OCI-LY7 (cell line): ENCODE results near the gene TMTC1. TPM values are rescaled to one million over a fixed set of nuclear protein-coding genes. Genes with fewer than 3 reads are reported as not detected.

Source experiments
- BruUV-seq: library from RNA; stranded (reverse); fragments of 400-500 nt; replicated peaks from 2 replicates; lab custom pipeline; 2021; lab: Mats Ljungman, UMichigan
- CTCF ChIA-PET: fragments of 300-600 bp; sonication (Branson Sonifier 250); formaldehyde crosslinking; loops from one replicate; lab custom pipeline; 2022; ENCODE audit warnings: antibody characterized with exemption; ENCODE audit not compliant: unreplicated experiment; lab: Charles Lee
- POLR2A ChIA-PET: fragments of 300-600 bp; sonication (Branson Sonifier 250); formaldehyde crosslinking; loops from one replicate; lab custom pipeline; 2022; ENCODE audit warnings: antibody characterized with exemption; lab: Charles Lee
- DNase-seq: peaks from one replicate; pipeline ENCODE4 v3.0.0-alpha.2; 2015; ENCODE audit warnings: low spot score
- H2AFZ ChIP-seq: fragments of 200-600 bp; sonication (generic), shearing (Covaris generic); 2 replicates; pipeline ENCODE4 v1.6.1; 2014; ENCODE audit warnings: mild to moderate bottlenecking, antibody characterized with exemption, low read length, moderate library complexity
- H3K27ac ChIP-seq: fragments of 200-600 bp; sonication (generic); 2 replicates; pipeline ENCODE4 v1.5.1; 2014; ENCODE audit warnings: mixed run types, low read depth, mild to moderate bottlenecking, moderate library complexity, low read length, inconsistent platforms; ENCODE audit not compliant: poor library complexity, severe bottlenecking
- H3K36me3 ChIP-seq: fragments of 200-600 bp; sonication (generic); 2 replicates; pipeline ENCODE4 v1.6.1; 2014; ENCODE audit warnings: mild to moderate bottlenecking, antibody characterized with exemption, low read length, moderate library complexity, mixed read lengths; ENCODE audit not compliant: insufficient read depth
- H3K4me1 ChIP-seq: fragments of 200-600 bp; sonication (generic); 2 replicates; pipeline ENCODE4 v1.5.1; 2014; ENCODE audit warnings: mild to moderate bottlenecking, low read length; ENCODE audit not compliant: insufficient read depth, poor library complexity, severe bottlenecking
- H3K4me2 ChIP-seq: fragments of 200-600 bp; sonication (generic); 2 replicates; pipeline ENCODE4 v1.6.1; 2014; ENCODE audit warnings: mild to moderate bottlenecking, low read length
- H3K4me3 ChIP-seq: fragments of 200-600 bp; sonication (generic); 2 replicates; pipeline ENCODE4 v1.5.1; 2014; ENCODE audit warnings: mild to moderate bottlenecking, low read depth, low read length; ENCODE audit not compliant: poor library complexity, severe bottlenecking
- H3K79me2 ChIP-seq: fragments of 200-600 bp; sonication (generic); 2 replicates; pipeline ENCODE4 v1.6.1; 2016; ENCODE audit warnings: low read depth, mild to moderate bottlenecking, low read length, moderate library complexity, mixed read lengths; ENCODE audit not compliant: insufficient read depth
- H3K9me2 ChIP-seq: fragments of 200-600 bp; sonication (generic); 2 replicates; pipeline ENCODE4 v1.6.1; 2016; ENCODE audit warnings: mild to moderate bottlenecking, low read length, mixed read lengths; ENCODE audit not compliant: insufficient read depth
- H3K9me3 ChIP-seq: fragments of 200-600 bp; sonication (generic); 2 replicates; pipeline ENCODE4 v1.6.1; 2014; ENCODE audit warnings: mild to moderate bottlenecking, mixed run types, low read length, mixed read lengths
- H4K20me1 ChIP-seq: fragments of 200-600 bp; sonication (generic); 2 replicates; pipeline ENCODE4 v1.6.1; 2014; ENCODE audit warnings: mild to moderate bottlenecking, antibody characterized with exemption, low read length, moderate library complexity, mixed read lengths; ENCODE audit not compliant: insufficient read depth
- CTCF ChIP-seq: fragments of 200-600 bp; sonication (generic); conservative IDR thresholded peaks from 2 replicates; pipeline ENCODE4 v1.5.1; 2014; ENCODE audit warnings: mild to moderate bottlenecking, antibody characterized with exemption, low read length, moderate library complexity, mixed read lengths
- EZH2phosphoT487 ChIP-seq: fragments of 200-600 bp; sonication (generic); IDR thresholded peaks from 2 replicates; pipeline ENCODE4 v1.6.1; 2018; ENCODE audit warnings: low read depth, borderline replicate concordance, mild to moderate bottlenecking, mixed run types, antibody characterized with exemption, low read length, moderate library complexity, mixed read lengths
- intact Hi-C: fragments of 100-400 bp; cut with micrococcal nuclease; formaldehyde crosslinking; loops from one replicate; pipeline ENCODE4 v1.10.0; 2022; ENCODE audit not compliant: unreplicated experiment
- total RNA-seq, 2 experiments: library from RNA; depleted of rRNA in 1 of 2; stranded (reverse); fragments of >200 nt in 1 of 2; shearing (Covaris generic) in 1 of 2; gene quantifications; 2 replicates each; pipeline ENCODE4 v1.2.3, GENCODE V29; 2014 to 2022

Gene TMTC1
- total RNA-seq, 2 experiments from 2014 or later, result not detected

- H4K20me1 ChIP-seq, result no peaks in the 10 kb centered on the region
- ChIA-PET CTCF (no interaction called here), POLR2A (no interaction called here)
- TF ChIP-seq CTCF (no peak), EZH2phosphoT487 (no peak)
- H3K4me2 ChIP-seq, result no peak overlapping the region
- H3K36me3 ChIP-seq, result no peaks in the 10 kb centered on the region
- H3K27ac ChIP-seq, result no peak overlapping the region
- no peaks in the 10 kb centered on the region for H3K9me3 ChIP-seq
- no peak overlapping the region for H3K4me3 ChIP-seq
- no peak for DNase-seq
- no peaks in the 10 kb centered on the region for H3K9me2 ChIP-seq
- BruUV-seq, result no TSS peak
- intact Hi-C loops, result no loop called here
- H3K4me1 ChIP-seq, result no peaks in the 10 kb centered on the region
- H2AFZ ChIP-seq, result no peak overlapping the region
- no peaks in the 10 kb centered on the region for H3K79me2 ChIP-seq
Measured at GRCh38 chr12:29534935-29535334, 248.8 kb downstream of the TMTC1 start.

GRCh38 chr12:29533815-29534489 lies 249.8 kb downstream of the TMTC1 start:
- no peak overlapping the region for H3K4me2 ChIP-seq
- no peaks in the 10 kb centered on the region for H3K79me2 ChIP-seq
- no peak overlapping the region for H2AFZ ChIP-seq
- H3K27ac ChIP-seq, result no peak overlapping the region
- intact Hi-C loops, result no loop called here
- ChIA-PET POLR2A (interaction anchor here (0.6 kb wide), 1 partner anchor 1242 kb away, joined by 3 read pairs; no protein-coding TSS in a partner anchor), CTCF (no interaction called here)
- no peaks in the 10 kb centered on the region for H3K9me3 ChIP-seq
- H3K4me3 ChIP-seq, result no peak overlapping the region
- no peaks in the 10 kb centered on the region for H3K9me2 ChIP-seq
- TF ChIP-seq CTCF (no peak), EZH2phosphoT487 (no peak)
- DNase-seq, result no peak
- H3K4me1 ChIP-seq, result no peaks in the 10 kb centered on the region
- no peaks in the 10 kb centered on the region for H4K20me1 ChIP-seq
- no peaks in the 10 kb centered on the region for H3K36me3 ChIP-seq
- BruUV-seq, result no TSS peak

- H2AFZ ChIP-seq, result no peak overlapping the region
- H3K9me2 ChIP-seq, result no peaks in the 10 kb centered on the region
- no peak for TF ChIP-seq EZH2phosphoT487
- no peak for TF ChIP-seq CTCF
- no peak overlapping the region for H3K4me2 ChIP-seq
- DNase-seq, result no peak
- H3K9me3 ChIP-seq, result no peaks in the 10 kb centered on the region
- BruUV-seq, result no TSS peak
- H3K36me3 ChIP-seq, result no peaks in the 10 kb centered on the region
- no peak overlapping the region for H3K4me3 ChIP-seq
- H3K27ac ChIP-seq, result no peak overlapping the region
- H4K20me1 ChIP-seq, result no peaks in the 10 kb centered on the region
- intact Hi-C loops, result no loop called here
- no peaks in the 10 kb centered on the region for H3K4me1 ChIP-seq
- H3K79me2 ChIP-seq, result no peaks in the 10 kb centered on the region
- ChIA-PET POLR2A (interaction anchor here (0.5 to 1.5 kb wide), 2 partner anchors 12 to 42 kb away, joined by 3 to 4 read pairs; no protein-coding TSS in a partner anchor), CTCF (no interaction called here)
Measured at GRCh38 chr12:29531471-29531870, 252.3 kb downstream of the TMTC1 start.
